HepG2 (cell line): Measurements from ENCODE around the gene LMNA. TPM values are rescaled to one million over a fixed set of nuclear protein-coding genes. Genes with fewer than 3 reads are reported as not detected.

Experiments
- ATRX ChIP-seq: sonication (generic); formaldehyde crosslinking; IDR thresholded peaks from 2 replicates; pipeline ENCODE4 v1.4.0; 2020; ENCODE audit warnings: missing genetic modification reagents, borderline replicate concordance
- CBX1 ChIP-seq: IDR thresholded peaks from one replicate; pipeline ENCODE4 v1.6.1; 2016; ENCODE audit warnings: antibody characterized with exemption, low read depth
- EZH2 ChIP-seq: conservative IDR thresholded peaks from 2 replicates; pipeline ENCODE4 v1.6.1; 2012; ENCODE audit warnings: mild to moderate bottlenecking, low read depth, low read length, moderate library complexity
- HNRNPLL ChIP-seq: fragments of 200-400 bp; formaldehyde crosslinking; IDR thresholded peaks from 2 replicates; pipeline ENCODE4 v1.6.1; 2017; ENCODE audit warnings: mild to moderate bottlenecking, low read depth, low read length; ENCODE audit not compliant: poor library complexity, severe bottlenecking
- LCORL ChIP-seq, 2 experiments: fragments of 450-650 bp in 1 of 2; sonication (generic) in 1 of 2; formaldehyde crosslinking in 1 of 2; IDR thresholded peaks; 2 replicates each; pipeline versions ENCODE4 v1.5.0 to v1.6.1; 2017 to 2020; ENCODE audit warnings: antibody characterized with exemption in 1 of 2, missing genetic modification reagents in 1 of 2
- MIER3 ChIP-seq: IDR thresholded peaks from 2 replicates; pipeline ENCODE4 v1.6.1; 2016; ENCODE audit warnings: missing compliant biosample characterization, borderline replicate concordance
- NR2F6 ChIP-seq, 2 experiments: IDR thresholded peaks; 2 replicates each; pipeline ENCODE4 v1.6.1; 2016; ENCODE audit warnings: antibody characterized with exemption in 1 of 2, mild to moderate bottlenecking in 1 of 2
- RELA ChIP-seq: sonication (generic); formaldehyde crosslinking; IDR thresholded peaks from 2 replicates; pipeline ENCODE4 v1.4.0; 2020; ENCODE audit warnings: missing genetic modification reagents
- TCF7 ChIP-seq: sonication (generic); IDR thresholded peaks from 2 replicates; pipeline ENCODE4 v1.6.1; 2016; ENCODE audit warnings: antibody characterized with exemption, low read depth
- ZBTB44 ChIP-seq: sonication (generic); formaldehyde crosslinking; IDR thresholded peaks from 2 replicates; pipeline ENCODE4 v1.4.0; 2020; ENCODE audit warnings: missing genetic modification reagents
- ZBTB46 ChIP-seq: sonication (generic); formaldehyde crosslinking; IDR thresholded peaks from 2 replicates; pipeline ENCODE4 v1.4.0; 2020; ENCODE audit warnings: mild to moderate bottlenecking, missing genetic modification reagents, borderline replicate concordance
- ZNF616 ChIP-seq: sonication (generic); formaldehyde crosslinking; IDR thresholded peaks from 2 replicates; pipeline ENCODE4 v1.5.0; 2020; ENCODE audit warnings: low read depth, mild to moderate bottlenecking, missing genetic modification reagents
- ZNF737 ChIP-seq: sonication (generic); formaldehyde crosslinking; IDR thresholded peaks from 2 replicates; pipeline ENCODE4 v1.5.0; 2020; ENCODE audit warnings: missing genetic modification reagents, mild to moderate bottlenecking, borderline replicate concordance
- polyA plus RNA-seq, 8 experiments: library from polyadenylated mRNA; depleted of rRNA in 3 of 8; stranded (reverse) in 7 of 8; unstranded in 1 of 8; fragments of >200 nt; fragmentation: Illumina TruSeq in 4 of 8; extraction: Trizol in 4 of 8; gene quantifications; 2 replicates each; pipeline versions ENCODE4 v1.2.1 to v1.2.3, GENCODE V29; 2011 to 2016; ENCODE audit warnings: low read depth in 4 of 8, missing spikeins in 1 of 8, mixed read lengths in 1 of 8; ENCODE audit not compliant: insufficient read depth in 1 of 8
- total RNA-seq, 5 experiments: library from RNA; depleted of rRNA; stranded (reverse); fragments of >200 nt; fragmentation: Illumina TruSeq; extraction: Trizol; gene quantifications; 2 replicates each; pipeline ENCODE4 v1.2.3, GENCODE V29; 2016; ENCODE audit warnings: low read depth in 1 of 5
- TF ChIP-seq, protein P1 (sequence below): sonication (generic); formaldehyde crosslinking; IDR thresholded peaks from 2 replicates; pipeline ENCODE4 v1.4.0; 2020; ENCODE audit warnings: missing genetic modification reagents
- TF ChIP-seq, protein P2 (sequence below): sonication (generic); formaldehyde crosslinking; IDR thresholded peaks from 2 replicates; pipeline ENCODE4 v1.4.0; 2020; ENCODE audit warnings: missing genetic modification reagents
- TF ChIP-seq, protein P3 (sequence below): sonication (generic); formaldehyde crosslinking; IDR thresholded peaks from 2 replicates; pipeline ENCODE4 v1.4.0; 2020; ENCODE audit warnings: mild to moderate bottlenecking, missing genetic modification reagents
- TF ChIP-seq, protein P4 (sequence below): sonication (generic); formaldehyde crosslinking; IDR thresholded peaks from 2 replicates; pipeline ENCODE4 v1.8.0; 2023; ENCODE audit warnings: mild to moderate bottlenecking, missing genetic modification reagents
- TF ChIP-seq, protein P5 (sequence below): sonication (generic); formaldehyde crosslinking; IDR thresholded peaks from 2 replicates; pipeline ENCODE4 v1.8.0; 2022; ENCODE audit warnings: mild to moderate bottlenecking, missing genetic modification reagents, moderate library complexity

Gene LMNA
- total and polyA plus RNA-seq, 2 of the 13 experiments (the other 11 are each of a cell fraction or from before 2014, with no cell fraction given), result 107 to 225 TPM

- TF ChIP-seq, protein P1, sequence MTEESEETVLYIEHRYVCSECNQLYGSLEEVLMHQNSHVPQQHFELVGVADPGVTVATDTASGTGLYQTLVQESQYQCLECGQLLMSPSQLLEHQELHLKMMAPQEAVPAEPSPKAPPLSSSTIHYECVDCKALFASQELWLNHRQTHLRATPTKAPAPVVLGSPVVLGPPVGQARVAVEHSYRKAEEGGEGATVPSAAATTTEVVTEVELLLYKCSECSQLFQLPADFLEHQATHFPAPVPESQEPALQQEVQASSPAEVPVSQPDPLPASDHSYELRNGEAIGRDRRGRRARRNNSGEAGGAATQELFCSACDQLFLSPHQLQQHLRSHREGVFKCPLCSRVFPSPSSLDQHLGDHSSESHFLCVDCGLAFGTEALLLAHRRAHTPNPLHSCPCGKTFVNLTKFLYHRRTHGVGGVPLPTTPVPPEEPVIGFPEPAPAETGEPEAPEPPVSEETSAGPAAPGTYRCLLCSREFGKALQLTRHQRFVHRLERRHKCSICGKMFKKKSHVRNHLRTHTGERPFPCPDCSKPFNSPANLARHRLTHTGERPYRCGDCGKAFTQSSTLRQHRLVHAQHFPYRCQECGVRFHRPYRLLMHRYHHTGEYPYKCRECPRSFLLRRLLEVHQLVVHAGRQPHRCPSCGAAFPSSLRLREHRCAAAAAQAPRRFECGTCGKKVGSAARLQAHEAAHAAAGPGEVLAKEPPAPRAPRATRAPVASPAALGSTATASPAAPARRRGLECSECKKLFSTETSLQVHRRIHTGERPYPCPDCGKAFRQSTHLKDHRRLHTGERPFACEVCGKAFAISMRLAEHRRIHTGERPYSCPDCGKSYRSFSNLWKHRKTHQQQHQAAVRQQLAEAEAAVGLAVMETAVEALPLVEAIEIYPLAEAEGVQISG (CRISPR knock-in tag), result no peak; the same call in 1 of the 2 replicates
- no peak for TF ChIP-seq LCORL (IDR thresholded peaks at IDR 0.05)
- no peak for TF ChIP-seq LCORL (CRISPR knock-in tag; IDR thresholded peaks at IDR 0.05)
- TF ChIP-seq TCF7, result no peak
- TF ChIP-seq ZBTB44, result no peak
- no peak for TF ChIP-seq ZBTB46
- TF ChIP-seq ZNF737, result no peak
- TF ChIP-seq EZH2, result no peak
- TF ChIP-seq HNRNPLL, result peak; percentile 45
- TF ChIP-seq, protein P2, sequence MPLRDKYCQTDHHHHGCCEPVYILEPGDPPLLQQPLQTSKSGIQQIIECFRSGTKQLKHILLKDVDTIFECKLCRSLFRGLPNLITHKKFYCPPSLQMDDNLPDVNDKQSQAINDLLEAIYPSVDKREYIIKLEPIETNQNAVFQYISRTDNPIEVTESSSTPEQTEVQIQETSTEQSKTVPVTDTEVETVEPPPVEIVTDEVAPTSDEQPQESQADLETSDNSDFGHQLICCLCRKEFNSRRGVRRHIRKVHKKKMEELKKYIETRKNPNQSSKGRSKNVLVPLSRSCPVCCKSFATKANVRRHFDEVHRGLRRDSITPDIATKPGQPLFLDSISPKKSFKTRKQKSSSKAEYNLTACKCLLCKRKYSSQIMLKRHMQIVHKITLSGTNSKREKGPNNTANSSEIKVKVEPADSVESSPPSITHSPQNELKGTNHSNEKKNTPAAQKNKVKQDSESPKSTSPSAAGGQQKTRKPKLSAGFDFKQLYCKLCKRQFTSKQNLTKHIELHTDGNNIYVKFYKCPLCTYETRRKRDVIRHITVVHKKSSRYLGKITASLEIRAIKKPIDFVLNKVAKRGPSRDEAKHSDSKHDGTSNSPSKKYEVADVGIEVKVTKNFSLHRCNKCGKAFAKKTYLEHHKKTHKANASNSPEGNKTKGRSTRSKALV (CRISPR knock-in tag), result peak; percentile 54; the same call in 1 of the 2 replicates
- TF ChIP-seq, protein P3, sequence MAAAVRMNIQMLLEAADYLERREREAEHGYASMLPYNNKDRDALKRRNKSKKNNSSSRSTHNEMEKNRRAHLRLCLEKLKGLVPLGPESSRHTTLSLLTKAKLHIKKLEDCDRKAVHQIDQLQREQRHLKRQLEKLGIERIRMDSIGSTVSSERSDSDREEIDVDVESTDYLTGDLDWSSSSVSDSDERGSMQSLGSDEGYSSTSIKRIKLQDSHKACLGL (CRISPR knock-in tag), result no peak
- TF ChIP-seq MIER3 (CRISPR knock-in tag), result 0 out of 2 replicates have a peak, but pooled peaks have one; percentile 14
- no peak for TF ChIP-seq NR2F6 (IDR thresholded peaks at IDR 0.05)
- no peak for TF ChIP-seq NR2F6 (CRISPR knock-in tag; IDR thresholded peaks at IDR 0.05)
- no peak for TF ChIP-seq CBX1
- no peak for TF ChIP-seq RELA
- TF ChIP-seq, protein P4, sequence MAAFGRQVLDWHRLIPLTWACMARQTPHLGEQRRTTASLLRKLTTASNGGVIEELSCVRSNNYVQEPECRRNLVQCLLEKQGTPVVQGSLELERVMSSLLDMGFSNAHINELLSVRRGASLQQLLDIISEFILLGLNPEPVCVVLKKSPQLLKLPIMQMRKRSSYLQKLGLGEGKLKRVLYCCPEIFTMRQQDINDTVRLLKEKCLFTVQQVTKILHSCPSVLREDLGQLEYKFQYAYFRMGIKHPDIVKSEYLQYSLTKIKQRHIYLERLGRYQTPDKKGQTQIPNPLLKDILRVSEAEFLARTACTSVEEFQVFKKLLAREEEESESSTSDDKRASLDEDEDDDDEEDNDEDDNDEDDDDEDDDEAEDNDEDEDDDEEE, result no peak
- TF ChIP-seq ATRX, result no peak
- TF ChIP-seq ZNF616 (CRISPR knock-in tag), result no peak
- TF ChIP-seq, protein P5, sequence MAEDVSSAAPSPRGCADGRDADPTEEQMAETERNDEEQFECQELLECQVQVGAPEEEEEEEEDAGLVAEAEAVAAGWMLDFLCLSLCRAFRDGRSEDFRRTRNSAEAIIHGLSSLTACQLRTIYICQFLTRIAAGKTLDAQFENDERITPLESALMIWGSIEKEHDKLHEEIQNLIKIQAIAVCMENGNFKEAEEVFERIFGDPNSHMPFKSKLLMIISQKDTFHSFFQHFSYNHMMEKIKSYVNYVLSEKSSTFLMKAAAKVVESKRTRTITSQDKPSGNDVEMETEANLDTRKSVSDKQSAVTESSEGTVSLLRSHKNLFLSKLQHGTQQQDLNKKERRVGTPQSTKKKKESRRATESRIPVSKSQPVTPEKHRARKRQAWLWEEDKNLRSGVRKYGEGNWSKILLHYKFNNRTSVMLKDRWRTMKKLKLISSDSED (CRISPR knock-in tag), result no peak
Observed at GRCh38 chr1:156114919-156115513, 505 bp downstream of the LMNA start (continued).
